CMK (cell line): ENCODE data around the gene MTMR6.
"Not testable (repeated sequence)": the region's sequence is repeated elsewhere in the genome, so short reads cannot be mapped to it uniquely, and the experiment has no call there.

ENCODE experiments used
- DNase-seq: peaks from one replicate; pipeline ENCODE4 v3.0.0-alpha.2; 2010; ENCODE audit warnings: low read depth

The MTMR6 gene

GRCh38 chr13:25286969-25287961 lies at the start of gene MTMR6:
Gene MTMR6, minus strand, starts transcription at chr13:25287488. Its CDS starts 241 bp downstream, at chr13:25287247.
- DNase-seq = peak; percentile 47

- no peak for DNase-seq
Measured at GRCh38 chr13:25335856-25336255, 48.6 kb upstream of the MTMR6 start.

- DNase-seq = no peak
Measured at GRCh38 chr13:25330541-25330940, 43.3 kb upstream of the MTMR6 start.

- no peak for DNase-seq
Measured at GRCh38 chr13:25329706-25330105, 42.4 kb upstream of the MTMR6 start.

- DNase-seq = no peak
Measured at GRCh38 chr13:25324100-25324499, 36.8 kb upstream of the MTMR6 start.

GRCh38 chr13:25319771-25320170 lies 32.5 kb upstream of the MTMR6 start:
- no peak for DNase-seq

GRCh38 chr13:25318946-25319345 lies 31.7 kb upstream of the MTMR6 start:
- DNase-seq = not testable (repeated sequence)

GRCh38 chr13:25310891-25311290 lies 23.6 kb upstream of the MTMR6 start:
- DNase-seq = no peak

- DNase-seq = no peak
Measured at GRCh38 chr13:25306671-25307464, 19.6 kb upstream of the MTMR6 start.

GRCh38 chr13:25302121-25302520 lies 14.8 kb upstream of the MTMR6 start:
- no peak for DNase-seq

- DNase-seq = peak; percentile 56
Measured at GRCh38 chr13:25301347-25302113, 14.2 kb upstream of the MTMR6 start, which contains the start of gene NUP58. Gene NUP58, plus strand, starts transcription at chr13:25301625. Its CDS starts 149 bp downstream, at chr13:25301774.

GRCh38 chr13:25300861-25301346 lies 13.6 kb upstream of the MTMR6 start:
- no peak for DNase-seq

- DNase-seq = no peak
Measured at GRCh38 chr13:25295701-25296100, 8.4 kb upstream of the MTMR6 start.

GRCh38 chr13:25295228-25295627 lies 7.9 kb upstream of the MTMR6 start:
- DNase-seq = no peak

GRCh38 chr13:25292301-25292700 lies 5.0 kb upstream of the MTMR6 start:
- DNase-seq = peak; percentile 68

GRCh38 chr13:25291691-25292090 lies 4.4 kb upstream of the MTMR6 start:
- DNase-seq = no peak

GRCh38 chr13:25288966-25289365 lies 1.7 kb upstream of the MTMR6 start:
- DNase-seq = no peak

GRCh38 chr13:25286308-25286968 lies 850 bp downstream of the MTMR6 start:
- no peak for DNase-seq

- no peak for DNase-seq
Measured at GRCh38 chr13:25281935-25282332, 5.4 kb downstream of the MTMR6 start.

GRCh38 chr13:25281193-25281934 lies 5.9 kb downstream of the MTMR6 start:
- DNase-seq = no peak
